Stimulated activated CD4-positive, alpha-beta T cell treated with anti-CD3 and anti-CD28 coated beads, Interleukin-1b, Interleukin-23, amount 100 ng/mL, for 1 hour (primary cell): ENCODE data around the gene ST7.
A peak's percentile ranks its signal among the peaks of the same experiment; 100 is the strongest.

Experiments
- DNase-seq, 2 donors: peaks; one replicate each; pipeline ENCODE4 v3.0.0-alpha.2; 2020; ENCODE audit warnings: low read depth in 2 of 2

ST7 gene

GRCh38 chr7:117193564-117193963 lies 240.3 kb downstream of the ST7 start:
- DNase-seq = no peak

DNA sequence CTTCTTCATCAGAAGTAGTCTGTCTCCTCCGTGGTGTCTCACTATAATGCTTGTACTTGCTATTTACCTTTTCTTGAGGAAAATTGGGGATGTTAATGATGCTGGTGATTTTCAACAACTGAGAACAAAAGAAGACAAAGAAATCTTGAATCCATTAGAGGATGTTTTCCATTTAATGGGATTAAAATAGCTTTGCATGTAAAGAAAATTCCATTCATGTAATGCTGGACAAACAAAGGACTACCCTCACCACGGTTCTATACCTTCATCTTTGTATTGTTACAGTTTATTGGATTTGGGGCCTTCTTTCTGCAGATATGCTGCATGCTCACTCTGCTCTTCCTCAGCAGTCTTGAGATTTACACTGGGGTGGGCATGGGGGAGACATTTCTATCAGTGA lies 241.1 kb downstream of the ST7 start:
- DNase-seq = no peak

DNA sequence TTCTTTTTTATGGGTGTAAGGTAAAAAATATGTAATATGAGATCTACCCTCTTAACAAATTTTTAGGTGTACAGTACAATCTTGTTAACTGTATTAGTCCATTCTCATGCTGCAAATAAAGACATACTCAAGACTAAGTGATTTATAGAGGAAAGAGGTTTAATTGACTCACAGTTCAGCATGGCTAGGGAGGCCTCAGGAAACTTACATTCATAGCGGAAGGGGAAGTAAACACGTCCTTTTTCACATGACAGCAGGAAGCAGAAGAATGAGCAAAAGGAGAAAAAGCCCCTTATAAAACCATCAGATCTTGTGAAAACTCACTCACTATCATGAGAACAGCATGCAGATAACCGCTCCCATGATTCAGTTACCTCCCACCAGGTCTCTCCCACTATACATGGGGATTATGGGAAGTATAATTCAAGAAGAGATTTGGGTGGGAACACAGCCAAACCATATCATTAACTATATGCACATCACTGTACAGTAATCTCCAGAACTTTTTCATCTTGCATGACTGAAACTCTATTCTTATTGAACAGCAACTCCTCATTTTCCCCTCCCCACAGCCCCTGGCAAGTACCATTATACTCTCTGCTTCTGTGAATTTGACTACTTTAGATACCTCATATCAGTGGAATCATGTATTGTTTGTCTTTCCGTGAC lies 242.2 kb downstream of the ST7 start:
- no peak for DNase-seq

DNA sequence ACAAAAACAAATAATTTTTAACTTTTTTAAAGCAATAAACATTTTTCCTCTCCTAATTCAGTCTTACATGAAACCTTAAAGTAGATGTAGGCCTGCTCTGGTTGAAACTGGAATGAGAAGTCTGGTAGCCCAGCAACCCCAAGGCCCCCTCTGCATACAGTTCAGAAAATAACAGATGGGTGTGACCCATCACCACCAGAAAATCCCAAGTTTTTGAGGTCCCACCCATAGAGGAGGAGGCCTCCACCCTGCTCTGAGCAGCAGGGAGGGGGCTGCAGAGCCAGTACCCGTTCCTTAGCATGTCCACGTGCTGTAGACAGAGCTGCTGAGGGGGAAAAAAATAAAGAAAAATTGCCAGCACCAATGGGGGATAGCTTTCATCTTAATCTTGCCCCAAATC lies 246.8 kb downstream of the ST7 start:
- no peak for DNase-seq

GRCh38 chr7:117200786-117201458 lies 247.6 kb downstream of the ST7 start:
- DNase-seq = no peak

- DNase-seq = no peak
Measured at GRCh38 chr7:117202511-117202910, 249.2 kb downstream of the ST7 start.

- no peak for DNase-seq
Measured at GRCh38 chr7:117203205-117203604, 249.9 kb downstream of the ST7 start.

DNA sequence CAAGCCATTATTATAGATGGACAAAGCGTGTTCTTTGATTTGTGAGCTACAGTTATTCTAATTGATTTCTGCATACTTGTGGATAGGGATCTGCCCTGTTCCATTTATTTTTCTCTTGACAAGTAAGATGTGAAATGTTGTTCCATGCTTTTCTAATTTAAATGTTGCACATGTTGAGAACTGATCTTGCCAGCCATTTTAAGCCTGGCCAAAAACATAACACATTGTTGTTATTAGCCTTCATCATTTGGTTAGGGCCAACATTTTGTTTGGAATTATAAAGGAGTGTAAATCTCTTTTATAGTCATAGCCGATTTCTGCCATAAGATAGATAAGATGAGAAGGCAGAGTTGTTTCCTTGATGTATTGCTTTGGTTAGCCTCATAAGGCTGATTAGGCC lies 252.6 kb downstream of the ST7 start:
- DNase-seq = no peak

DNA sequence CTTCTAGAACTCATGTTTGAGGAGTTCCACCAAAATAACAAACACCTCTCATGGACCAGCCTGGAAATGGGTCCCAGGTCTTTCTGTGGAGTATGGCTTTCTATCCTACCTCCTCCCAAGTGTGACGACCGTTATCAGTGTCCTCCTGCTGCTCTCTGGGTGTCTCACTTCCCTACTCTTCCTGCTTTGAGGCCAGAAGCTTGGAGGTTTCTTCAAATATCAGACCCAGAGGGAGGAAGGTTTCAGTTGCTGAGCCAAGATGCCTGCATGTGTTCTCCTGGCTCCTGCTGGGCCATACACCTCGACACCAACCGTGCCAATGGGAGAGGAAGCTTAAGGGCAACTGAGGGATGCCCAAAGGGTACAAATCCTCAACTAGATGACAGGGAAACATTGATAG lies 255.0 kb downstream of the ST7 start:
- DNase-seq = no peak

DNA sequence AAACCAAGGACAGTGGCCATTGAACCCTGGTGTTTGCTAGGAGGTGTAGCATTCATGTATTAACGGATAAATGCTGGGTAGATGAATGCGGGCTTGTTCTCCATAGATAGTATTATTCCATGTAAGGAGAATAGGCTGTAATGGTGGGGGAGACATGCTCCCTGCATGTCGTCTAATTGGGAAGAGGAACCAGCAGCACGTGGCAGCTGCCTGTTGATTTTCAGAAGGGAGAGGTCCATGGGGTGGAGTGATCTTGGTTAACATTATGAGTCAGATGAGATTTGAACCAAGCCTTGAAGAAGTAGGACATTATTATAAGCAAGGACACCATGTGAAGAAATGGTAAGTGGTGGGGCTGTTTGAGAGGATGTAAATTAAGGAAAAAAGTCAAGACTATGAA lies 257.1 kb downstream of the ST7 start:
- no peak for DNase-seq

GRCh38 chr7:117210908-117211307 lies 257.6 kb downstream of the ST7 start:
- DNase-seq = no peak

DNA sequence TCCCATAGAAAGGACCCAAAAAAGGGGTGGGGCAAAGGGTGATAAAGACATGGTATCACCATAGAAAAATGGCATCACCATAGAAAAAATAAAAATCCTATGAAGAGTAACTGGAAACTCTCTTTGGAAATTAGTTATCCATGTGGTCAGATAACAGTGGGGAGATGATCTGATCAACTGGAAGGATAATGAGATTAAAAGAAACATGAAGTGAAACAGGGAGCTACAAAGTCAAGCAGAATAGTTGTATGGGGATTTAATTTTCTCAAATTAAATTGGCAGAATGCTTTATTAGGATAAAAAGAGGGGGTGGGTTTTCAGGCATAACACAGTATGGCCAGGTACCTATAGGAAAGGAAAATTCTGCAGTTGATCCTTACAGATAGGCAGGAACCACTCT lies 258.3 kb downstream of the ST7 start:
- DNase-seq = no peak

GRCh38 chr7:117212969-117213877 lies 259.9 kb downstream of the ST7 start:
- DNase-seq = peak in 1 of 2 donors; percentile 4

DNA sequence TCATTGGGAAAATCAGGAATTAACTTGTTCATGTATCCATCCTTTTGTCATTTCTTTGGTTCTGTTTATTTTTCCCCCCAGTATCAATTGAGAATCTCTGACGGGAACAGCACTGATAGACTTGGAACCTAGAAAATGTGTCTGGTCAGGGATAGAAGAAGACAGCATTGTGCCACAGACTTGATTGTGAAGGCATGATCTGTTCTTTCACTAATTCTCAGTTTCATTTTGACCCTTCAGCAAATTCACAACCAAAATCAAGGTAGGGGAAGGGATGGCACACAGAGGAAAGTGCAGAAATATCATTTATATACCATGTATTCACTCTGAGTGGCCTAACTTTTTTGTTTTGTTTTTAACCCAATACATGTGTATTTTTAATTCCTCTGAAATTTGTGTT lies 262.7 kb downstream of the ST7 start:
- no peak for DNase-seq

- DNase-seq = no peak
Measured at GRCh38 chr7:117216436-117217069, 263.3 kb downstream of the ST7 start.

DNA sequence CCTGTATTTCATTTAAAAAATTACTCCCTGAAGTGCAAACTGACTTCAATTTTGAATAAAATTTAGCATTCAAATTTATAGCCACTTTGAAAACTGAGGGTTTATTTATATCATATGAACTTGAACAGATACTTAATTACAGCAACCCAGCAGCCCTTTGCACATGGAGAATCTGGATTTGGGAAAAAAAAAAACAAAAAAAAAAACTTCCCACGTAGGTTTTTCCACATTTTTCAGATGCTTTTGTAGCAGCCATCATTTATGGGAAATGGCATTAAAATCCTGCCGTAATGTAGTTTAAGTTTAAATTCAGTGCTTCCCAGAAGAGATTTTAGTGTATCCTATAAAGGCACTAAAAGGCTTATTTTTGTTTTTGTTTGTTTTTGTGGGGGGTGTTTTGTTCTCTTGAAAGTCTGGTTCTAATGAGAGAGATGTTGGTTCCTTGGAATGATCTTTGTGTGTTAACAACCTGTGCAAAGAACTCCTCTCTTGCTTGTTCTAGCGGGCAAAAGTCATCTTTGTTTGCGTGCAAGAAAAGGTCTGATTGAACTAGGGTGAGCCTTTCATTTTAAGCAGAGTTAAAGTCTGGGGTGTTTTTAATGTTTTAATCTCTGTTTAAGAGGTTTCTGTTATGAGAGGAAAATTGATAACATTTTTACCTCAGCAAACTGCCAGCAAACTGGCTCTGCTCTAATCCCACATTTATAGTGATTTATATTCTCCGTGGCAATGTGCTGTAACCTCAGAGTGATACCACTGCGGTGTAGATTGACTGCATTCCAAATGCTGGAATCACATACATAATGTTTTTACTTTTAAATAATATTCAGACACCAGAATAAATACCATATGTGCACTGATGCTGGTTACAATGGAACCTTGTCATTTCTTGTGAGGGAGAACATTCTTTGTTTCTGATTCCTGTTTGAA lies 264.1 kb downstream of the ST7 start:
- no peak for DNase-seq

DNA sequence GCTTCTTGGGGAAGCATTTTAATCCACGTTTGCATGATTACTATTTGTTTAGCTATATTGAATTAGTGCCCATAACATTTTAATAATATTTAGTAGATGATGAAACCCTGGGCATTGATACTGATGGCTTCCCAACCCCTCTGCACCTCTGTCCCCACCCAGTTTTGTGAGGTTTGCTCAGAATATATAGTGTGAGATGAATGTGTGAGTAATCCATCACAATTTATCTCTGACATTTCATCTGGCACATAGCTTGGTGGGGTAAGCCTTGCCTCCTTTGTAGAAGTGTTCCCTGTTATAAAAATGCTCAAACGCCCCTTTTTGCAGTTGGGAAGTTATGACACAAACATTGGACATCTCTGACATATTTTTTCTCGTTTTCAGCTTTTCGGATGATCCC lies 265.4 kb downstream of the ST7 start:
- no peak for DNase-seq

GRCh38 chr7:117219485-117219884 lies 266.2 kb downstream of the ST7 start:
- no peak for DNase-seq

- no peak for DNase-seq
Measured at GRCh38 chr7:117220836-117221235, 267.5 kb downstream of the ST7 start.

GRCh38 chr7:117225536-117225935 lies 272.2 kb downstream of the ST7 start:
- DNase-seq = no peak

GRCh38 chr7:117227091-117227490 lies 273.8 kb downstream of the ST7 start:
- DNase-seq = no peak
